Measurements from ENCODE around the gene RCSD1. TPM values are rescaled to one million over a fixed set of nuclear protein-coding genes. Genes with fewer than 3 reads are reported as not detected.
A peak's percentile ranks its signal among the peaks of the same experiment; 100 is the strongest.

RCSD1 gene
- total RNA-seq, 1 experiment from 2014 or later: 0.50 TPM

DNA sequence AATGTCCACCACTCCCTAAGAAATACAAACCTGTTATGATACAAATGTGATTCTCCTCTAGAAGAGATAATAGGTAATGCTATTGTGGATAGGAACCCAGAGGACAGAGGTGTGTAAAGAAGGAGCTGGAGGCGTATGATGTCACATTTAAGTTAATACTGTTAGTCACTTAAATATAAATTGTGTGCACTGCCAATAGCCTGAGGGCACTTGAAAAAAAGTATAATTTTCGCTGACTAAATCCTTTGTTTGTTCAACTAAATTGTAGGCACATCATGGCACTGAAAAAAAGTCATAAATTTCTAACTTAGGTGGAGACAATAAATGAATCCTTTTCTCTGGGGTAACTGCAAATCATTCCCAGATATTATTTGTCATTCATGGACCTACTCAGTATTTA is 4.4 kb downstream of the RCSD1 start (continued):
- TF ChIP-seq, protein P1, sequence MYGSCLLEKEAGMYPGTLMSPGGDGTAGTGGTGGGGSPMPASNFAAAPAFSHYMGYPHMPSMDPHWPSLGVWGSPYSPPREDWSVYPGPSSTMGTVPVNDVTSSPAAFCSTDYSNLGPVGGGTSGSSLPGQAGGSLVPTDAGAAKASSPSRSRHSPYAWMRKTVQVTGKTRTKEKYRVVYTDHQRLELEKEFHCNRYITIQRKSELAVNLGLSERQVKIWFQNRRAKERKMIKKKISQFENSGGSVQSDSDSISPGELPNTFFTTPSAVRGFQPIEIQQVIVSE (CRISPR knock-in tag; IDR thresholded peaks at IDR 0.05; ENCODE audit: borderline replicate concordance): no peak
- TF ChIP-seq OVOL2 (CRISPR knock-in tag; IDR thresholded peaks at IDR 0.05; ENCODE audit: borderline replicate concordance) (no peak), ZNF121 (CRISPR knock-in tag; IDR thresholded peaks at IDR 0.05) (no peak), TP53 (CRISPR knock-in tag; IDR thresholded peaks at IDR 0.05) (no peak), NFYB (CRISPR knock-in tag; conservative IDR thresholded peaks at IDR 0.05; ENCODE audit: low read depth) (no peak), ELF4 (CRISPR knock-in tag; IDR thresholded peaks at IDR 0.05; ENCODE audit: low read depth) (no peak)
- TF ChIP-seq, protein P2, sequence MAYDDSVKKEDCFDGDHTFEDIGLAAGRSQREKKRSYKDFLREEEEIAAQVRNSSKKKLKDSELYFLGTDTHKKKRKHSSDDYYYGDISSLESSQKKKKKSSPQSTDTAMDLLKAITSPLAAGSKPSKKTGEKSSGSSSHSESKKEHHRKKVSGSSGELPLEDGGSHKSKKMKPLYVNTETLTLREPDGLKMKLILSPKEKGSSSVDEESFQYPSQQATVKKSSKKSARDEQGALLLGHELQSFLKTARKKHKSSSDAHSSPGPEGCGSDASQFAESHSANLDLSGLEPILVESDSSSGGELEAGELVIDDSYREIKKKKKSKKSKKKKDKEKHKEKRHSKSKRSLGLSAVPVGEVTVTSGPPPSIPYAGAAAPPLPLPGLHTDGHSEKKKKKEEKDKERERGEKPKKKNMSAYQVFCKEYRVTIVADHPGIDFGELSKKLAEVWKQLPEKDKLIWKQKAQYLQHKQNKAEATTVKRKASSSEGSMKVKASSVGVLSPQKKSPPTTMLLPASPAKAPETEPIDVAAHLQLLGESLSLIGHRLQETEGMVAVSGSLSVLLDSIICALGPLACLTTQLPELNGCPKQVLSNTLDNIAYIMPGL (CRISPR knock-in tag; IDR thresholded peaks at IDR 0.05): no peak
- TF ChIP-seq, protein P3, sequence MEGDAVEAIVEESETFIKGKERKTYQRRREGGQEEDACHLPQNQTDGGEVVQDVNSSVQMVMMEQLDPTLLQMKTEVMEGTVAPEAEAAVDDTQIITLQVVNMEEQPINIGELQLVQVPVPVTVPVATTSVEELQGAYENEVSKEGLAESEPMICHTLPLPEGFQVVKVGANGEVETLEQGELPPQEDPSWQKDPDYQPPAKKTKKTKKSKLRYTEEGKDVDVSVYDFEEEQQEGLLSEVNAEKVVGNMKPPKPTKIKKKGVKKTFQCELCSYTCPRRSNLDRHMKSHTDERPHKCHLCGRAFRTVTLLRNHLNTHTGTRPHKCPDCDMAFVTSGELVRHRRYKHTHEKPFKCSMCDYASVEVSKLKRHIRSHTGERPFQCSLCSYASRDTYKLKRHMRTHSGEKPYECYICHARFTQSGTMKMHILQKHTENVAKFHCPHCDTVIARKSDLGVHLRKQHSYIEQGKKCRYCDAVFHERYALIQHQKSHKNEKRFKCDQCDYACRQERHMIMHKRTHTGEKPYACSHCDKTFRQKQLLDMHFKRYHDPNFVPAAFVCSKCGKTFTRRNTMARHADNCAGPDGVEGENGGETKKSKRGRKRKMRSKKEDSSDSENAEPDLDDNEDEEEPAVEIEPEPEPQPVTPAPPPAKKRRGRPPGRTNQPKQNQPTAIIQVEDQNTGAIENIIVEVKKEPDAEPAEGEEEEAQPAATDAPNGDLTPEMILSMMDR (IDR thresholded peaks at IDR 0.05): no peak
- TF ChIP-seq, protein P4, sequence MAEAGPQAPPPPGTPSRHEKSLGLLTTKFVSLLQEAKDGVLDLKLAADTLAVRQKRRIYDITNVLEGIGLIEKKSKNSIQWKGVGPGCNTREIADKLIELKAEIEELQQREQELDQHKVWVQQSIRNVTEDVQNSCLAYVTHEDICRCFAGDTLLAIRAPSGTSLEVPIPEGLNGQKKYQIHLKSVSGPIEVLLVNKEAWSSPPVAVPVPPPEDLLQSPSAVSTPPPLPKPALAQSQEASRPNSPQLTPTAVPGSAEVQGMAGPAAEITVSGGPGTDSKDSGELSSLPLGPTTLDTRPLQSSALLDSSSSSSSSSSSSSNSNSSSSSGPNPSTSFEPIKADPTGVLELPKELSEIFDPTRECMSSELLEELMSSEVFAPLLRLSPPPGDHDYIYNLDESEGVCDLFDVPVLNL (CRISPR knock-in tag; IDR thresholded peaks at IDR 0.05; ENCODE audit: borderline replicate concordance, low read depth): no peak
- TF ChIP-seq, protein P5, sequence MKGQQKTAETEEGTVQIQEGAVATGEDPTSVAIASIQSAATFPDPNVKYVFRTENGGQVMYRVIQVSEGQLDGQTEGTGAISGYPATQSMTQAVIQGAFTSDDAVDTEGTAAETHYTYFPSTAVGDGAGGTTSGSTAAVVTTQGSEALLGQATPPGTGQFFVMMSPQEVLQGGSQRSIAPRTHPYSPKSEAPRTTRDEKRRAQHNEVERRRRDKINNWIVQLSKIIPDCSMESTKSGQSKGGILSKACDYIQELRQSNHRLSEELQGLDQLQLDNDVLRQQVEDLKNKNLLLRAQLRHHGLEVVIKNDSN (CRISPR knock-in tag; IDR thresholded peaks at IDR 0.05): no peak
- TF ChIP-seq, protein P6, sequence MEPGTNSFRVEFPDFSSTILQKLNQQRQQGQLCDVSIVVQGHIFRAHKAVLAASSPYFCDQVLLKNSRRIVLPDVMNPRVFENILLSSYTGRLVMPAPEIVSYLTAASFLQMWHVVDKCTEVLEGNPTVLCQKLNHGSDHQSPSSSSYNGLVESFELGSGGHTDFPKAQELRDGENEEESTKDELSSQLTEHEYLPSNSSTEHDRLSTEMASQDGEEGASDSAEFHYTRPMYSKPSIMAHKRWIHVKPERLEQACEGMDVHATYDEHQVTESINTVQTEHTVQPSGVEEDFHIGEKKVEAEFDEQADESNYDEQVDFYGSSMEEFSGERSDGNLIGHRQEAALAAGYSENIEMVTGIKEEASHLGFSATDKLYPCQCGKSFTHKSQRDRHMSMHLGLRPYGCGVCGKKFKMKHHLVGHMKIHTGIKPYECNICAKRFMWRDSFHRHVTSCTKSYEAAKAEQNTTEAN (CRISPR knock-in tag; IDR thresholded peaks at IDR 0.05): no peak

DNA sequence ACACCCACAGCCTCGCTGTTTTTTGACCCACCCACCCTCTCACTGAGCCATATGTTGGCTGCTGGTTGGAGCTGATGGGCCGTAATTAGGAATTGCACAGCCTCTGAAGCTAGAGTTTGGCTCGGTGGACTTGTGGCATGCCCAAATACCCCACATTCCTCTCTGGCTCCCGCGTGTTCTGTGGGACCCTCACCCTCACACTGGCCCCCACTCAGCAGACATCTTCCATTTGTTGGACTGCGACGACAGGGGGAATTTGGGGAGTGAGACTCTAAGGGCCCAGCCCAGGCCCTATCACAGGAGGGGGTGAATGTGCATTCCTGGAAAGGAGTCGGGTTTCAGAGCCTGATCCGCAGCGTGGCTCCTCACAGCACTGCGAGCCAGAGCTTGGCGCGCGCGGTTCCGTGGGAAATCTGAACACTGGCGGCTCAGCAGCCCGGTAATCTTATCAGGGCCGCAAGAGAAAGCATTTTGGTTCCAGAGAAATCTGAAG is 5.2 kb downstream of the RCSD1 start:
- CTCF ChIA-PET: interaction anchor here (0.9 to 2.8 kb wide), 5 partner anchors 20 to 95 kb away, joined by 3 to 10 read pairs (median 3); no protein-coding TSS in a partner anchor

More for the DNA sequence above, 5.2 kb downstream of the RCSD1 start:
- ATAC-seq: peak; percentile 89
- peak; percentile 71 for DNase-seq (ENCODE audit: low spot score)
- peaks cover 38% of the 10 kb centered on the region for H3K4me1 Mint-ChIP-seq
- H3K4me3 Mint-ChIP-seq: peak overlapping the region; percentile 38
- no peaks in the 10 kb centered on the region for H3K36me3 Mint-ChIP-seq
- TF ChIP-seq, protein P7, sequence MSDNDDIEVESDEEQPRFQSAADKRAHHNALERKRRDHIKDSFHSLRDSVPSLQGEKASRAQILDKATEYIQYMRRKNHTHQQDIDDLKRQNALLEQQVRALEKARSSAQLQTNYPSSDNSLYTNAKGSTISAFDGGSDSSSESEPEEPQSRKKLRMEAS (CRISPR knock-in tag; IDR thresholded peaks at IDR 0.05): peak; percentile 49; the same call in 1 of the 2 replicates
- TF ChIP-seq, protein P8, sequence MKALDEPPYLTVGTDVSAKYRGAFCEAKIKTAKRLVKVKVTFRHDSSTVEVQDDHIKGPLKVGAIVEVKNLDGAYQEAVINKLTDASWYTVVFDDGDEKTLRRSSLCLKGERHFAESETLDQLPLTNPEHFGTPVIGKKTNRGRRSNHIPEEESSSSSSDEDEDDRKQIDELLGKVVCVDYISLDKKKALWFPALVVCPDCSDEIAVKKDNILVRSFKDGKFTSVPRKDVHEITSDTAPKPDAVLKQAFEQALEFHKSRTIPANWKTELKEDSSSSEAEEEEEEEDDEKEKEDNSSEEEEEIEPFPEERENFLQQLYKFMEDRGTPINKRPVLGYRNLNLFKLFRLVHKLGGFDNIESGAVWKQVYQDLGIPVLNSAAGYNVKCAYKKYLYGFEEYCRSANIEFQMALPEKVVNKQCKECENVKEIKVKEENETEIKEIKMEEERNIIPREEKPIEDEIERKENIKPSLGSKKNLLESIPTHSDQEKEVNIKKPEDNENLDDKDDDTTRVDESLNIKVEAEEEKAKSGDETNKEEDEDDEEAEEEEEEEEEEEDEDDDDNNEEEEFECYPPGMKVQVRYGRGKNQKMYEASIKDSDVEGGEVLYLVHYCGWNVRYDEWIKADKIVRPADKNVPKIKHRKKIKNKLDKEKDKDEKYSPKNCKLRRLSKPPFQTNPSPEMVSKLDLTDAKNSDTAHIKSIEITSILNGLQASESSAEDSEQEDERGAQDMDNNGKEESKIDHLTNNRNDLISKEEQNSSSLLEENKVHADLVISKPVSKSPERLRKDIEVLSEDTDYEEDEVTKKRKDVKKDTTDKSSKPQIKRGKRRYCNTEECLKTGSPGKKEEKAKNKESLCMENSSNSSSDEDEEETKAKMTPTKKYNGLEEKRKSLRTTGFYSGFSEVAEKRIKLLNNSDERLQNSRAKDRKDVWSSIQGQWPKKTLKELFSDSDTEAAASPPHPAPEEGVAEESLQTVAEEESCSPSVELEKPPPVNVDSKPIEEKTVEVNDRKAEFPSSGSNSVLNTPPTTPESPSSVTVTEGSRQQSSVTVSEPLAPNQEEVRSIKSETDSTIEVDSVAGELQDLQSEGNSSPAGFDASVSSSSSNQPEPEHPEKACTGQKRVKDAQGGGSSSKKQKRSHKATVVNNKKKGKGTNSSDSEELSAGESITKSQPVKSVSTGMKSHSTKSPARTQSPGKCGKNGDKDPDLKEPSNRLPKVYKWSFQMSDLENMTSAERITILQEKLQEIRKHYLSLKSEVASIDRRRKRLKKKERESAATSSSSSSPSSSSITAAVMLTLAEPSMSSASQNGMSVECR (CRISPR knock-in tag; IDR thresholded peaks at IDR 0.05; ENCODE audit: borderline replicate concordance): 0 out of 2 replicates have a peak, but pooled peaks have one; percentile 24
- TF ChIP-seq TEAD1 (CRISPR knock-in tag; IDR thresholded peaks at IDR 0.05): peak; percentile 74; the same call in 1 of the 2 replicates
- TF ChIP-seq, protein P9, sequence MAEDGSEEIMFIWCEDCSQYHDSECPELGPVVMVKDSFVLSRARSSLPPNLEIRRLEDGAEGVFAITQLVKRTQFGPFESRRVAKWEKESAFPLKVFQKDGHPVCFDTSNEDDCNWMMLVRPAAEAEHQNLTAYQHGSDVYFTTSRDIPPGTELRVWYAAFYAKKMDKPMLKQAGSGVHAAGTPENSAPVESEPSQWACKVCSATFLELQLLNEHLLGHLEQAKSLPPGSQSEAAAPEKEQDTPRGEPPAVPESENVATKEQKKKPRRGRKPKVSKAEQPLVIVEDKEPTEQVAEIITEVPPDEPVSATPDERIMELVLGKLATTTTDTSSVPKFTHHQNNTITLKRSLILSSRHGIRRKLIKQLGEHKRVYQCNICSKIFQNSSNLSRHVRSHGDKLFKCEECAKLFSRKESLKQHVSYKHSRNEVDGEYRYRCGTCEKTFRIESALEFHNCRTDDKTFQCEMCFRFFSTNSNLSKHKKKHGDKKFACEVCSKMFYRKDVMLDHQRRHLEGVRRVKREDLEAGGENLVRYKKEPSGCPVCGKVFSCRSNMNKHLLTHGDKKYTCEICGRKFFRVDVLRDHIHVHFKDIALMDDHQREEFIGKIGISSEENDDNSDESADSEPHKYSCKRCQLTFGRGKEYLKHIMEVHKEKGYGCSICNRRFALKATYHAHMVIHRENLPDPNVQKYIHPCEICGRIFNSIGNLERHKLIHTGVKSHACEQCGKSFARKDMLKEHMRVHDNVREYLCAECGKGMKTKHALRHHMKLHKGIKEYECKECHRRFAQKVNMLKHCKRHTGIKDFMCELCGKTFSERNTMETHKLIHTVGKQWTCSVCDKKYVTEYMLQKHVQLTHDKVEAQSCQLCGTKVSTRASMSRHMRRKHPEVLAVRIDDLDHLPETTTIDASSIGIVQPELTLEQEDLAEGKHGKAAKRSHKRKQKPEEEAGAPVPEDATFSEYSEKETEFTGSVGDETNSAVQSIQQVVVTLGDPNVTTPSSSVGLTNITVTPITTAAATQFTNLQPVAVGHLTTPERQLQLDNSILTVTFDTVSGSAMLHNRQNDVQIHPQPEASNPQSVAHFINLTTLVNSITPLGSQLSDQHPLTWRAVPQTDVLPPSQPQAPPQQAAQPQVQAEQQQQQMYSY (CRISPR knock-in tag; IDR thresholded peaks at IDR 0.05): no peak
- no peaks in the 10 kb centered on the region for H3K9me3 Mint-ChIP-seq
- H3K27ac Mint-ChIP-seq: no peak overlapping the region
- peaks cover 66% of the 10 kb centered on the region for H3K27me3 Mint-ChIP-seq (ENCODE audit: low read depth)
- POLR2A ChIA-PET: interaction anchor here (0.6 kb wide), 1 partner anchor 52 kb away, joined by 4 read pairs; no protein-coding TSS in a partner anchor

Data from WTC11 (cell line).